ENCODE data around the gene CISD3. TPM values are rescaled to one million over a fixed set of nuclear protein-coding genes. Genes with fewer than 3 reads are reported as not detected.

Gene CISD3
- total and polyA plus RNA-seq, 2 experiments from 2014 or later, result 0.94 to 8.9 TPM

DNA sequence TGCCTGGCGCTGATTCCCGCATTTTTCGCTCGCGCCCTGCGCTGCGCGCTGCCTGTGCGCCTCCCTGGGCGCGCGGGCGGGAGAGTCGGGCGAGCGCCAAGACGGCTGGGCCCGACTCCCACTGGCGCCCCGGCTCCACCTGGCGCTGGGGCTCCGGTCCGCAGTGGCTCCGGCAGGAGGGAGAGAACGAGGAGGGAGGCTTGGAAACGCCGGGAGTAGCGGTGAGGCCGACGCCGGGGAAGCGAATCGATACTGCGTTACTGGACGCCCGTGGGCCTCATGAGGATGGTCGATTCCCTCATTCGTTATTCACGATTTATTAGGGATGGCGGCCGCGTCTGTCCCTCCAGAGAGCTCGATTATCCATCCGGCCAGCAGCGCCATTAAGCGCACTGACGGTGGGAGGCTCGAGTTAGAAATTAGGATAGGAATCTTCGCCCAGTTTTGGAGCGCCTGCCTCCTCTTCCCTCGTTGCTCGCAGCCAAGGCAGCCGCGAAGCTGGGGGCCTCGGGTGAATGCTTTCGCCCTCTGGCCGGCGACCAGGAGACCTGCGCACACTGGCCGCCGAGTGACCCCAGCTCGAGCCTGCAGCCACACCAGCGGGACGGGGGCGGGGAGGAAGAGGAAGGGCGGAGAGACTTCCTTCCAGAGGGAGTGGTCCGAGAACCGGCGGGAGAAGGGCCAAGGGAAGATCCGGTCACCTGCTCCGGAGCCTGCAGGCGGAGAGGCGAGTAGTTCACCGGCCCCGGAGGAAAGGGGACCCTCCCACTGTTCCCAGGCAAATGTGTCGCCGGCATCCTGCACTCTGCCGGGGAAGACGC lies 19.3 kb downstream of the CISD3 start:
- ATAC-seq (peak; percentile 19), DNase-seq (ENCODE audit: low spot score) (peak; percentile 91)
- Histone ChIP-seq H4K20me1 (replicated peaks; ENCODE audit: insufficient read depth) (peaks cover 33% of the 10 kb centered on the region), H3K79me2 (replicated peaks; ENCODE audit: insufficient read depth) (peaks cover 51% of the 10 kb centered on the region), H3F3A (replicated peaks; ENCODE audit: low read depth) (peaks cover 3% of the 10 kb centered on the region; the same call in 1 of the 2 replicates), H3K27ac (ENCODE audit: low read depth) (peak overlapping the region; percentile 66; the same call in 1 of the 2 replicates), H2AFZ (peak overlapping the region; percentile 72), H3K4me3 (peak overlapping the region; percentile 69), H3K4me1 (ENCODE audit: insufficient read depth) (peaks cover 43% of the 10 kb centered on the region), H3K4me2 (peak overlapping the region; percentile 96), H3K27me3 (ENCODE audit: insufficient read depth) (peaks cover 16% of the 10 kb centered on the region), H3K36me3 (ENCODE audit: insufficient read depth) (no peaks in the 10 kb centered on the region), H3K9me2 (ENCODE audit: insufficient read depth) (no peaks in the 10 kb centered on the region)
- peaks cover 16% of the 10 kb centered on the region for H3K36me3 Mint-ChIP-seq (ENCODE audit: low read depth)
- H3K9me3 Mint-ChIP-seq, result peaks cover 5% of the 10 kb centered on the region
- peaks cover 44% of the 10 kb centered on the region for H3K27me3 Mint-ChIP-seq (ENCODE audit: insufficient read depth, low read depth, poor library complexity)
- H3K27ac Mint-ChIP-seq, result peak overlapping the region; percentile 45; the same call in 1 of the 2 replicates
- peak overlapping the region; percentile 97 for H3K4me3 Mint-ChIP-seq
- H3K4me1 Mint-ChIP-seq, result peaks cover 30% of the 10 kb centered on the region
- TF ChIP-seq EZH2phosphoT487 (IDR thresholded peaks at IDR 0.05; ENCODE audit: unreplicated experiment) (no peak), POLR2AphosphoS5 (IDR thresholded peaks at IDR 0.05; ENCODE audit: low read depth) (peak; percentile 96)

DNA sequence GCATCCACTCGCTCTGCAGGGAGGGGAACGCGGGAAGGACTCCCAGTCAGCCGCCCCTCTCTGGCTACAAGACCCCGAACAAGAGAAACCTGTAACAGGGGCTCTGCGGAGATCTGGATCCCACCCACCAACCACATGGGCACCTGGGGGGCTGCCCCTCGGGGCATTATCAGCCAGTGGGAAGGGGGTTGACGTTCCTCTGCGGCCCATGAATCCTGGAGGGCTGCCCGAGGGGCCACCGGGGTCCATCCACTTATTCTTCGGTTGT lies 19.8 kb downstream of the CISD3 start:
- Histone ChIP-seq H3K4me2 (peak overlapping the region; percentile 96), H3K27me3 (ENCODE audit: insufficient read depth) (peaks cover 16% of the 10 kb centered on the region), H3F3A (replicated peaks; ENCODE audit: low read depth) (peaks cover under 1% of the 10 kb centered on the region; the same call in 1 of the 2 replicates), H3K4me1 (ENCODE audit: insufficient read depth) (peaks cover 40% of the 10 kb centered on the region), H4K20me1 (replicated peaks; ENCODE audit: insufficient read depth) (peaks cover 28% of the 10 kb centered on the region), H3K36me3 (ENCODE audit: insufficient read depth) (no peaks in the 10 kb centered on the region), H3K27ac (ENCODE audit: low read depth) (peak overlapping the region; percentile 66; the same call in 1 of the 2 replicates), H3K79me2 (replicated peaks; ENCODE audit: insufficient read depth) (peaks cover 50% of the 10 kb centered on the region), H3K9me2 (ENCODE audit: insufficient read depth) (no peaks in the 10 kb centered on the region), H2AFZ (peak overlapping the region; percentile 72), H3K4me3 (peak overlapping the region; percentile 69)
- H3K4me3 Mint-ChIP-seq, result peak overlapping the region; percentile 97
- peaks cover 40% of the 10 kb centered on the region for H3K27me3 Mint-ChIP-seq (ENCODE audit: insufficient read depth, low read depth, poor library complexity)
- peak overlapping the region; percentile 45; the same call in 1 of the 2 replicates for H3K27ac Mint-ChIP-seq
- H3K9me3 Mint-ChIP-seq, result peaks cover 5% of the 10 kb centered on the region
- ATAC-seq (no peak), DNase-seq (ENCODE audit: low spot score) (no peak)
- peaks cover 28% of the 10 kb centered on the region for H3K4me1 Mint-ChIP-seq
- H3K36me3 Mint-ChIP-seq (ENCODE audit: low read depth), result peaks cover 15% of the 10 kb centered on the region
- TF ChIP-seq EZH2 (IDR thresholded peaks at IDR 0.05; ENCODE audit: low read depth, unreplicated experiment), result no peak
- TF ChIP-seq, protein P1, sequence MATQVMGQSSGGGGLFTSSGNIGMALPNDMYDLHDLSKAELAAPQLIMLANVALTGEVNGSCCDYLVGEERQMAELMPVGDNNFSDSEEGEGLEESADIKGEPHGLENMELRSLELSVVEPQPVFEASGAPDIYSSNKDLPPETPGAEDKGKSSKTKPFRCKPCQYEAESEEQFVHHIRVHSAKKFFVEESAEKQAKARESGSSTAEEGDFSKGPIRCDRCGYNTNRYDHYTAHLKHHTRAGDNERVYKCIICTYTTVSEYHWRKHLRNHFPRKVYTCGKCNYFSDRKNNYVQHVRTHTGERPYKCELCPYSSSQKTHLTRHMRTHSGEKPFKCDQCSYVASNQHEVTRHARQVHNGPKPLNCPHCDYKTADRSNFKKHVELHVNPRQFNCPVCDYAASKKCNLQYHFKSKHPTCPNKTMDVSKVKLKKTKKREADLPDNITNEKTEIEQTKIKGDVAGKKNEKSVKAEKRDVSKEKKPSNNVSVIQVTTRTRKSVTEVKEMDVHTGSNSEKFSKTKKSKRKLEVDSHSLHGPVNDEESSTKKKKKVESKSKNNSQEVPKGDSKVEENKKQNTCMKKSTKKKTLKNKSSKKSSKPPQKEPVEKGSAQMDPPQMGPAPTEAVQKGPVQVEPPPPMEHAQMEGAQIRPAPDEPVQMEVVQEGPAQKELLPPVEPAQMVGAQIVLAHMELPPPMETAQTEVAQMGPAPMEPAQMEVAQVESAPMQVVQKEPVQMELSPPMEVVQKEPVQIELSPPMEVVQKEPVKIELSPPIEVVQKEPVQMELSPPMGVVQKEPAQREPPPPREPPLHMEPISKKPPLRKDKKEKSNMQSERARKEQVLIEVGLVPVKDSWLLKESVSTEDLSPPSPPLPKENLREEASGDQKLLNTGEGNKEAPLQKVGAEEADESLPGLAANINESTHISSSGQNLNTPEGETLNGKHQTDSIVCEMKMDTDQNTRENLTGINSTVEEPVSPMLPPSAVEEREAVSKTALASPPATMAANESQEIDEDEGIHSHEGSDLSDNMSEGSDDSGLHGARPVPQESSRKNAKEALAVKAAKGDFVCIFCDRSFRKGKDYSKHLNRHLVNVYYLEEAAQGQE (IDR thresholded peaks at IDR 0.05; ENCODE audit: unreplicated experiment), result no peak
- TF ChIP-seq, protein P2, sequence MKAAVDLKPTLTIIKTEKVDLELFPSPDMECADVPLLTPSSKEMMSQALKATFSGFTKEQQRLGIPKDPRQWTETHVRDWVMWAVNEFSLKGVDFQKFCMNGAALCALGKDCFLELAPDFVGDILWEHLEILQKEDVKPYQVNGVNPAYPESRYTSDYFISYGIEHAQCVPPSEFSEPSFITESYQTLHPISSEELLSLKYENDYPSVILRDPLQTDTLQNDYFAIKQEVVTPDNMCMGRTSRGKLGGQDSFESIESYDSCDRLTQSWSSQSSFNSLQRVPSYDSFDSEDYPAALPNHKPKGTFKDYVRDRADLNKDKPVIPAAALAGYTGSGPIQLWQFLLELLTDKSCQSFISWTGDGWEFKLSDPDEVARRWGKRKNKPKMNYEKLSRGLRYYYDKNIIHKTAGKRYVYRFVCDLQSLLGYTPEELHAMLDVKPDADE (IDR thresholded peaks at IDR 0.05), result no peak
- TF ChIP-seq, protein P3, sequence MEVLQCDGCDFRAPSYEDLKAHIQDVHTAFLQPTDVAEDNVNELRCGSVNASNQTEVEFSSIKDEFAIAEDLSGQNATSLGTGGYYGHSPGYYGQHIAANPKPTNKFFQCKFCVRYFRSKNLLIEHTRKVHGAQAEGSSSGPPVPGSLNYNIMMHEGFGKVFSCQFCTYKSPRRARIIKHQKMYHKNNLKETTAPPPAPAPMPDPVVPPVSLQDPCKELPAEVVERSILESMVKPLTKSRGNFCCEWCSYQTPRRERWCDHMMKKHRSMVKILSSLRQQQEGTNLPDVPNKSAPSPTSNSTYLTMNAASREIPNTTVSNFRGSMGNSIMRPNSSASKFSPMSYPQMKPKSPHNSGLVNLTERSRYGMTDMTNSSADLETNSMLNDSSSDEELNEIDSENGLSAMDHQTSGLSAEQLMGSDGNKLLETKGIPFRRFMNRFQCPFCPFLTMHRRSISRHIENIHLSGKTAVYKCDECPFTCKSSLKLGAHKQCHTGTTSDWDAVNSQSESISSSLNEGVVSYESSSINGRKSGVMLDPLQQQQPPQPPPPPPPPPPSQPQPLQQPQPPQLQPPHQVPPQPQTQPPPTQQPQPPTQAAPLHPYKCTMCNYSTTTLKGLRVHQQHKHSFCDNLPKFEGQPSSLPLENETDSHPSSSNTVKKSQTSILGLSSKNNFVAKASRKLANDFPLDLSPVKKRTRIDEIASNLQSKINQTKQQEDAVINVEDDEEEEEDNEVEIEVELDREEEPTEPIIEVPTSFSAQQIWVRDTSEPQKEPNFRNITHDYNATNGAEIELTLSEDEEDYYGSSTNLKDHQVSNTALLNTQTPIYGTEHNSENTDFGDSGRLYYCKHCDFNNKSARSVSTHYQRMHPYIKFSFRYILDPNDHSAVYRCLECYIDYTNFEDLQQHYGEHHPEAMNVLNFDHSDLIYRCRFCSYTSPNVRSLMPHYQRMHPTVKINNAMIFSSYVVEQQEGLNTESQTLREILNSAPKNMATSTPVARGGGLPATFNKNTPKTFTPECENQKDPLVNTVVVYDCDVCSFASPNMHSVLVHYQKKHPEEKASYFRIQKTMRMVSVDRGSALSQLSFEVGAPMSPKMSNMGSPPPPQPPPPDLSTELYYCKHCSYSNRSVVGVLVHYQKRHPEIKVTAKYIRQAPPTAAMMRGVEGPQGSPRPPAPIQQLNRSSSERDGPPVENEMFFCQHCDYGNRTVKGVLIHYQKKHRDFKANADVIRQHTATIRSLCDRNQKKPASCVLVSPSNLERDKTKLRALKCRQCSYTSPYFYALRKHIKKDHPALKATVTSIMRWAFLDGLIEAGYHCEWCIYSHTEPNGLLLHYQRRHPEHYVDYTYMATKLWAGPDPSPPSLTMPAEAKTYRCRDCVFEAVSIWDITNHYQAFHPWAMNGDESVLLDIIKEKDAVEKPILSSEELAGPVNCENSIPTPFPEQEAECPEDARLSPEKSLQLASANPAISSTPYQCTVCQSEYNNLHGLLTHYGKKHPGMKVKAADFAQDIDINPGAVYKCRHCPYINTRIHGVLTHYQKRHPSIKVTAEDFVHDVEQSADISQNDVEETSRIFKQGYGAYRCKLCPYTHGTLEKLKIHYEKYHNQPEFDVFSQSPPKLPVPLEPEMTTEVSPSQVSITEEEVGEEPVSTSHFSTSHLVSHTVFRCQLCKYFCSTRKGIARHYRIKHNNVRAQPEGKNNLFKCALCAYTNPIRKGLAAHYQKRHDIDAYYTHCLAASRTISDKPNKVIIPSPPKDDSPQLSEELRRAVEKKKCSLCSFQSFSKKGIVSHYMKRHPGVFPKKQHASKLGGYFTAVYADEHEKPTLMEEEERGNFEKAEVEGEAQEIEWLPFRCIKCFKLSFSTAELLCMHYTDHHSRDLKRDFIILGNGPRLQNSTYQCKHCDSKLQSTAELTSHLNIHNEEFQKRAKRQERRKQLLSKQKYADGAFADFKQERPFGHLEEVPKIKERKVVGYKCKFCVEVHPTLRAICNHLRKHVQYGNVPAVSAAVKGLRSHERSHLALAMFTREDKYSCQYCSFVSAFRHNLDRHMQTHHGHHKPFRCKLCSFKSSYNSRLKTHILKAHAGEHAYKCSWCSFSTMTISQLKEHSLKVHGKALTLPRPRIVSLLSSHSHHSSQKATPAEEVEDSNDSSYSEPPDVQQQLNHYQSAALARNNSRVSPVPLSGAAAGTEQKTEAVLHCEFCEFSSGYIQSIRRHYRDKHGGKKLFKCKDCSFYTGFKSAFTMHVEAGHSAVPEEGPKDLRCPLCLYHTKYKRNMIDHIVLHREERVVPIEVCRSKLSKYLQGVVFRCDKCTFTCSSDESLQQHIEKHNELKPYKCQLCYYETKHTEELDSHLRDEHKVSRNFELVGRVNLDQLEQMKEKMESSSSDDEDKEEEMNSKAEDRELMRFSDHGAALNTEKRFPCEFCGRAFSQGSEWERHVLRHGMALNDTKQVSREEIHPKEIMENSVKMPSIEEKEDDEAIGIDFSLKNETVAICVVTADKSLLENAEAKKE (CRISPR knock-in tag; IDR thresholded peaks at IDR 0.05), result no peak
- TF ChIP-seq ZNF331 (CRISPR knock-in tag; IDR thresholded peaks at IDR 0.05; ENCODE audit: low read depth), result no peak
- TF ChIP-seq JUNB (IDR thresholded peaks at IDR 0.05; ENCODE audit: unreplicated experiment), result no peak
- TF ChIP-seq CREB1 (CRISPR knock-in tag; IDR thresholded peaks at IDR 0.05; ENCODE audit: low read depth), result no peak
- TF ChIP-seq NANOG (IDR thresholded peaks at IDR 0.05; ENCODE audit: borderline replicate concordance), result no peak
- TF ChIP-seq POLR2AphosphoS5 (IDR thresholded peaks at IDR 0.05; ENCODE audit: low read depth), result no peak
